ENCODE results near the gene MAJIN.

MAJIN gene

DNA sequence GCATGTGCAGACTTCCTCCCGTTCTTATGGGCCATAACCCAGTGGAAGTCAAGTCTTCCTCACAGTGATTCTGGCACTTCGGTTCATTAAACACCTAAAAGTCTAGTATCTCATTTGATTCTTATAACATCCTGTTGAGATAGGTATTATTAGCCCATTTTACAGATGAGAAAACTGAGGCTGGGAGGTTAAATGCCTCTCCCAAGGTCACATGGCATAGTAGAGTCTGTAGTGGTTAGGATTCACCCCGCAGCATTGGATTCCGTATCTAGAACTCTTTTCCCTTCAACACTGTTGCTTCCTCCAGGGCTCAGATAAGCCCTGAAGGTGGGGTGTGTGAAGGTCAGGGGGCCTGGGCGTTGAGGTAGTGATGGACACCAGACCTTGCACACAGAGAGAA is 39.6 kb downstream of the MAJIN start:
- no peak for DNase-seq (ENCODE audit: low read depth)

DNA sequence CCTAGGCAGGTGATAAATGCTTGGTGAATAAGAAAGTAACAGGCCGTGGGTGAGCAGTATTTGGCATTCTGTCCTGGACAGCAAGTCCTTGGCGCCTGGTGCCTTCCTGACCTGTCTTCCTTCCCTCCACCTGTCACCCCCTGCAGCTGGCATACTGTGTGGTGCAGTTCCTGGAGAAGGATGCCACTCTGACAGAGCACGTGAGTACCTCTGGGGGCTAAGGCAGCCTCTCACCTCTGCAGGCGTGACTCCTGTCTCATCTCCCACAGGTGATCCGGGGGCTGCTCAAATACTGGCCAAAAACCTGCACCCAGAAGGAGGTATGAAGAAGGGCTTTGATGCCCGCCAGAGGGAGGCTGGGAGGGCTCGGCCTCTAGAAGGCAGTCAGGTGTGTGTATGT is 40.6 kb downstream of the MAJIN start:
- DNase-seq (ENCODE audit: low read depth) = no peak

DNA sequence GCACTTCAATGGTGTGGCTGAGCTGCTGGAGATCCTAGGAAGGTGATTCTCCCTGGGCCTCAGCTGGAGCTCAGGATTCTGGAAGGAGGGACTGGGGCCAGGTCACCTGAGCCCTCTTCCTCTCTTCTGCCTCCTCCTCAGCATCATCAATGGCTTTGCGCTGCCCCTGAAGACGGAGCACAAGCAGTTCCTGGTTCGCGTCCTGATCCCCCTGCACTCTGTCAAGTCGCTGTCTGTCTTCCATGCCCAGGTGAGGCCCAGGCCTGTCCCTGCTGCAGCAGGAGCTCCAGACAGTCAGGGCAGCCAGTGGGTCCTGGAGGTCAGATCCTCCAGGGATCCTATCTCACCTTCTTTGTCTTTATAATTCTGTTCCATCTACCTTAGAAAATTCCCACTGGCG is 41.6 kb downstream of the MAJIN start:
- no peak for DNase-seq (ENCODE audit: low read depth)

DNA sequence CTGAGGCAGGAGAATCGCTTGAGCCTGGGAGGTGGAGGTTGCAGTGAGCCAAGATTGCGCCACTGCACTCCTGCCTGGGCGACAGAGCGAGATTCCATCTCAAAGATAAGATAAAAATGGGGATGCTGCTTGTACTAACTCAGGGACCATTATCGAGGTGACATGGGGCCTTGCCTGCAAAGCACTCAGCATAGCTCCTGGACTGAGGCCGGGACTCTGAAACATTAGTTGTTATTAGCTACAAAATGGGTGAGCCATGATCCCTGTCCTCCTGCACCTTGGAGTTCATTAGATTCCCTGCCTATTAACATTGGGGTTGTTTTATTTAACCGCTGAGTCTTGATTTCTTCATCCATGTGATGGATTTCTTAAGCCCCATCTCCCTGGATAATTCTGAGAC is 42.3 kb downstream of the MAJIN start:
- DNase-seq (ENCODE audit: low read depth) = no peak

DNA sequence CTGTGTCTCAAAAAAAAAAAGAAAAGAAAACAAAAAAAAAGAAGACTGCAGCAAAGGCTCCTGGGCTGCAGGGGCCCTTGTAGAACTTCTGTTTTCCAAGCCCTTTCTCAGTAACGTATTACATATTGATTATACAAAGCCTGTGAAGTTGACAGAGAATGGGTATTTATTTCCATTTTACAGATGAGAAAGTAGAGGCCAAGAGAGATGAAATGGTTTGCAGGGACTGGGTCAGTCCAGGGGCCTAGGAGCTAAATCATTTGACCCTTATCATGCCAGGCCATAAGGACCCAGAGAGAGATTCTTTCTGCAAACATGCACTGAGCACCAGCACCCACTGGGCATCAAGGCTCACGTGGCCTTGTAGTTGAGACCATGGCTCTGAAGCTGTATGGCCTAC is 43.0 kb downstream of the MAJIN start:
- no peak for DNase-seq (ENCODE audit: low read depth)

DNA sequence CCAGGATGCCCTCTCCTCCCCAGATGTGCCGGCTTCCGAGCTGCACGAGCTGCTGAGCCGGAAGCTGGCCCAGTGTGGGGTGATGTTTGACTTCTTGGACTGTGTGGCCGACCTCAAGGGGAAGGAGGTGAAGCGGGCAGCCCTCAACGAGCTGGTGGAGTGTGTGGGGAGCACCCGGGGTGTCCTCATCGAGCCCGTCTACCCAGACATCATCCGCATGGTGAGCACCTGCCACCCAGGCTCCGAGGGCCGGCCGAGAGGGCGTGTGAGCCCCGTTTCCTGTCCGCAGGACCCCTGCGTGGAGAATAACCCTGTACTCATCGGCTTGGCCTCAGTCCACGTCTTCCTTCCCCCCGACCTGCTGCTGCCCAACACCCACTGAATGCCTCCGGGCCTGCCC is 45.2 kb downstream of the MAJIN start:
- DNase-seq (ENCODE audit: low read depth) = no peak

DNA sequence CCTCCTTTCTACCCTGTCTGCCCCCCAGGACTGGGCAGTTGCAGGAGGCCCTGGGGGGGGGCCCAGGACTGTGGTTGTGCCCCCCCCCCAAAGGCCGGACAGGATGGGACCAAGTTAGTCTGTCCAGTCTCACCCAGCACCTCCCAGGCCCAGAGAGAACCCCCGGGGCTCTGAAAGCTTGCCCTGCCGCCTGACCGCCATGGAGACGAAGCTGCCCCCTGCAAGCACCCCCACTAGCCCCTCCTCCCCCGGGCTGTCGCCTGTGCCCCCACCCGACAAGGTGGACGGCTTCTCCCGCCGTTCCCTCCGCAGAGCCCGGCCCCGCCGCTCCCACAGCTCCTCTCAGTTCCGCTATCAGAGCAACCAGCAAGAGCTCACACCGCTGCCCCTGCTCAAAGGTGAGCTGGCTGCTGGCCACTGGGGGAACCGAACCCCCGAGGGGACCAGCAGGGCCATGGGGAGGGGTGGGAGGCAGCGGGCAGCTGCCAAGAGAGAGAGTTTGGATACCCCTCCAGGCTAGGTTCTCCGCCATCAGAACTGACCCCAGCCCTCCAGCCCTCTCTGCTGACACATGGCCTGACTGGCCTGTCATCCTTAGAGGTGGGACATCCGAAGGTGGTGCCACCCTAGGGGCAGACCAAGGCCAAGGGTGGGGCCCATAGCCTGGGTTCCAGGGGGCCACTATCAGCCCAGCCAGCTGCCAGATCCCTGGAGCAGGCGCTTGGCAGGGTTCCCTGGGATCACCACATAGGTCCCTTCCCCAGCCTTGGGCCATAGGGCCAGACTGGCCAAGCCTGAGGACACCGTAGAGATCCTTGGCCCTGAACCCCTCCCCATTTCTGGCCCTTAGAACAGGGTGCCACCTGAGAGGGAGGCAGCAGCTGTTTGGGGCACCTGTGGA is 46.1 kb downstream of the MAJIN start:
- DNase-seq (ENCODE audit: low read depth) = no peak

DNA sequence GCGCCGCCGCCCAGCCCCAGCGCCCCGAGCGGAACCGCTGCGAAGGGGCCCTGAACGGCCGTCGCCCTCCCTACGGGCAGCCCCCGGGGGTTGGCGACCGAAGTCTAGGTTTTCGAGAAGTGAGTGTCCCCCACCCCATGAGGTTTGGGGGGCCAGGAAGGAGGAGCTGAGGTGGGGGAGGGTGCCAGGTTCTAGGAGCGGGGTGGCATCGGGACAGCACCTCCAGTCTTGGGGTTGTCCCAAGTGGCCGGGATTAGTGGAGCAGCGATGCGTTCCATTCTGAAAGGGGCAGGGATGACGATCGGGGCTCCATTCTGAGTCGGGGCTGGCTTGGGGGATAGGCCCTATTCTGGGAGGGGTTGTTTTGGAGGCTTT is 47.0 kb downstream of the MAJIN start:
- DNase-seq (ENCODE audit: low read depth) = no peak

DNA sequence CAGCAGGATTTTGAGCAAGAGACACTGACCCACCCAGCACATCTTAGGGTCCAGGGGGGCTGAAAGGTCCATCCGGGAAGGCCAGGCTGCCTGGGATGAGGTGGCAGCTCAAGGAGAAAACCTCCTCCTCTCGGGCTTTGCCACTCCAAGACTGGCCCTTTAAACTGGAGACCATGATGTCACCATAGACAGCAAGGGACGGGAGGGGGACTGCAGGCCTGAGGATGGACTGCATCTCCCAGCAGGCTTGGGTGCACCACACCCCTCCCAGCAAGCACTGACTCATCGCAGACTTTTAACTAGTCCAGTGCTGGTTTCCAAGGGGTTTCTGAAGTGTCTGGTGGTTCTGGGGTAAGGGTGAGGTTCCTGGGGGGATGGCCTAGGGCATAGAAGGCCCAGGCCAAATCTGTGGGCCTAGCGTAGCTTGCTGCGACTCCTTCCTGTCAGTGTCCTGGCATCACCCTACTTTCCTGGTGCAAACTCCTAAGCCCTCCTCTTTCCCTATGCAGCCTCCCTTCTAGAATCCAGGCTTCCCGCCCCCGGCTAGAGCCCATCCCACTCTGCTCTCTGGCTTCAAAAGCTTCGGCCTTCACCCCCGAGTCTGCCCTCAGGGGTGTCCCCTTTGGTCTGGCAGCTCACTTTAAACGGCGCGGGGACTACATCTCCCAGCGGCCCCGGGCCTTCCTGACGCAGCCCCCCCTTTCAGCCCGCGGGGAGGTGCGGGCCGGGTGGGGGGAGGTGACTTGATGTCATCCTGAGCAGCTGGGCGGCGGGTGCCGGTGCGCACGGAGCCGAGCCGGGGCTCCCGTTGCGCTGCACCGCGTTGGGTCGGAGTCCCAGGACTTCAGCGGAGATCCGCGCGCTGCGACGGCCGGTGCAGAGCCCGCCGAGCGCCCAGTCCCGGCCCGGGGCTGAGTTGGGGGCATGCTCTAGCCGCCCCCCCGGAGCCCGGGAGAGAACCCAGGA is 47.7 kb downstream of the MAJIN start, which contains the start of gene PPP2R5B:
PPP2R5B (plus strand) TSS at position 746 of the 966 bp plus-strand sequence. CDS start 1,046 bp downstream, outside the sequence.
- DNase-seq (ENCODE audit: low read depth) = peak; percentile 75

DNA sequence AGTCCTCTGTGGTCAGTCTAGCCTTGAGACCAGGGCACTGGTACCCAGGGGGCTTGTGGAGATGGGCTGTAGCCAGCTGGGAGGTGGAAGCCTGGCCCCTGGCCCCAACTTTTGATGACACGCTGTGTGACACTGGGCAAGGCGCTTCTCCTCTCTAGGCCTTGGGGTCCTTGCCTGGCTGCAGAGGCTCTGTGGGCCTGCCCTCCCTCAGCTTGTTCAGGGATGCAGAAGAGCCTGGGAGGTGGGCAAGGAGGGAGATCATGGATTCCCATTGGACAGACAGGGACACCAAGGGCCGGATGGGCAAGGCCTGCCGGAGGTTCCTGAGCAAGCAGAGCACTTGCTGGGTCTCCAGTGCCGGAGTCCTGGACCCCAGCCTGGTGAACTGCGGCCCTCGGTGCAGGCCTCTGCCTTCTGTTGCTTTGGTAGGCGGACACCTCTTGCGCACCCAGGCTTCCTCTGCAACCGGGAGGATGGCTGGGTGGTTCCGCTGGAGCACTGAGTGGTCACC is 48.7 kb downstream of the MAJIN start:
- DNase-seq (ENCODE audit: low read depth) = no peak

DNA sequence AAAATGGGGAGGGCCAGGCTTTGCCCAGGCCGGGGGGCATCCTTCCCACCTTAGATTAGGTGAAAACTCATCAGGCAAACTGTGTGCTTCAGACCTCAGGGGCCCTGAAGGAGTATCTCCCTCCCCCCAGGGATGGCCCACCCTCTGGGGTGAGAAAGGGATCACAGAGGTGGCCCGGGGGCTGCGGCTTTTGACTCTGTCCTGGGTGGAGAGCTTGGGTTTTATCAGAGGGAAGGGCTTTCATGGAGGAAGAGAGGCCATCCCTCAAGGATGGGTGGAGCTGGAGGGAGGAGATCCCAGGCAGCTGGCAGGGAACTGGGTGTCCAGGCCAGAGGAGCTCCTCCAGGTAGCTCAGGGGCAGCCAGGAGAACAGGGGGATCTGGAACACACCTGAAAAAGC is 50.5 kb downstream of the MAJIN start:
- no peak for DNase-seq (ENCODE audit: low read depth)

DNA sequence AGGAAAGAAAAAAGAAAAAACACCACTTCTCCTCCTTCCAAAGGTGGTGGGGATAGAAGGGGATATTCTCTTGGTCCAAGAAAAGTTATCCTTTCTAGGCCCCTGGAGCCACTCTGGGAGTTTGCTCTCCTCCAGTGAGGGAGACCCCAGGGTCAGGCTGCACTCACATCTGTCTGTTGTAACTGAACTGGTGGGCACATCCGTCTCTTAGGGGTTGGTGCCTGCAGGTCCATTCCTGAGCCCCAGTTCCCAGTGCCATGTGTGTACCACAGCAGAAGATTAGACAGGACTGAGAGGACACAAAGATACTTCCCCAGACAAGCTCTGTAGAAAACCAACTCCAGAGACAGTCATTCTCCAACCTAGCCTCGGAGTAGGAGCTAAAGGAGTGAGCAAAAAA is 51.8 kb downstream of the MAJIN start:
- no peak for DNase-seq (ENCODE audit: low read depth)

DNA sequence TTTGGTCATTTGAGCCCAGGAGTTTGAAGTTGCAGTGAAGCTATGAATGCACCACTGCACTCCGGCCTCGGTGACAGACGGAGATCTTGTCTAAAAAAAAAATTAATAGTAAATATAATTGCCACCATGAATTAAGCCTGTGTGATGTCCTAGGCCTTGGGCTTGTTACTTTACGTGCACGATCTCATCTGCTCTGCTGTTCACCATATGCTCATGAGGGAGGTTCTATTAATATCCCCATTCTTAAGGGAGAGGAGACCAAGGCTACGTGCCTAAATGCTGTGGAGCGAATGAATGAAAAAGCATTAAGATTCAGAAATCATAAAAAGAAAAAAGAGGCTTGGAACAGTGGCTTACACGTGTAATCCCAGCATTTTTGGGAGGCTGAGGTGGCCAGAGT is 52.3 kb downstream of the MAJIN start:
- no peak for DNase-seq (ENCODE audit: low read depth)

DNA sequence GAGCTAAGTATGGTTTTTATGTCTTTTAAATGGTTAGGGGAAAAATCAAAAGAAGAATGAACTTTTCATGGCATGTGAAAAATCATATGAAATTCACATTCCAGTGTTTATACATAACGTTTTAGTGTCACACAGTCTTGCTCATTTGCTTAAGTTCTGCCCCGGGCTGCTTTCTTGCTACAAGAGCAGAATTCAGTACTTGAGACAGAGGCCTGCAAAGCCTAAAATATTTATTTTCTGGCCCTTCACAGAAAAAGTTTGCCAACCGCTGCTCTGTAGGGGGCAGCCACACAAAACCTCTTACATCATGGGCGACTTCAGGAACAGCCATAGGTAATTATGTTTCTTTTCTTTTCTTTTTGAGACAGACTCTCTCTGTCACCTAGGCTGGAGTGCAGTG is 53.9 kb downstream of the MAJIN start:
- DNase-seq (ENCODE audit: low read depth) = no peak

DNA sequence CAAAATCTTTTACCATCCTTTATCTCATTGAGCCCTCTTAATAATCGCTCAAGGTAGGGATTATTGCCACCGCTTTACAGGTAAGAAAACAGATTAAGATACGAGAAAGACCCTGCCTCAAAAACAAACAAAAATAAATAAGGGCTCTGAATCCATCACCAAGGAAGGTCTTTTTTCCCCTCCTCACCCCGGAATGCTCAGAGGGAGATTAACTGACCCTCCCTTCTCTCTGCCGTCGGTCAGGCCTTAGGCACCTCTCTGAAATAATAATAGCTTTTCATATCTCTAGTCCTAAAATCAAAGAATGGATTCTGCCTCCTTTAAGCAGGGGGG is 54.3 kb downstream of the MAJIN start:
- DNase-seq (ENCODE audit: low read depth) = no peak

DNA sequence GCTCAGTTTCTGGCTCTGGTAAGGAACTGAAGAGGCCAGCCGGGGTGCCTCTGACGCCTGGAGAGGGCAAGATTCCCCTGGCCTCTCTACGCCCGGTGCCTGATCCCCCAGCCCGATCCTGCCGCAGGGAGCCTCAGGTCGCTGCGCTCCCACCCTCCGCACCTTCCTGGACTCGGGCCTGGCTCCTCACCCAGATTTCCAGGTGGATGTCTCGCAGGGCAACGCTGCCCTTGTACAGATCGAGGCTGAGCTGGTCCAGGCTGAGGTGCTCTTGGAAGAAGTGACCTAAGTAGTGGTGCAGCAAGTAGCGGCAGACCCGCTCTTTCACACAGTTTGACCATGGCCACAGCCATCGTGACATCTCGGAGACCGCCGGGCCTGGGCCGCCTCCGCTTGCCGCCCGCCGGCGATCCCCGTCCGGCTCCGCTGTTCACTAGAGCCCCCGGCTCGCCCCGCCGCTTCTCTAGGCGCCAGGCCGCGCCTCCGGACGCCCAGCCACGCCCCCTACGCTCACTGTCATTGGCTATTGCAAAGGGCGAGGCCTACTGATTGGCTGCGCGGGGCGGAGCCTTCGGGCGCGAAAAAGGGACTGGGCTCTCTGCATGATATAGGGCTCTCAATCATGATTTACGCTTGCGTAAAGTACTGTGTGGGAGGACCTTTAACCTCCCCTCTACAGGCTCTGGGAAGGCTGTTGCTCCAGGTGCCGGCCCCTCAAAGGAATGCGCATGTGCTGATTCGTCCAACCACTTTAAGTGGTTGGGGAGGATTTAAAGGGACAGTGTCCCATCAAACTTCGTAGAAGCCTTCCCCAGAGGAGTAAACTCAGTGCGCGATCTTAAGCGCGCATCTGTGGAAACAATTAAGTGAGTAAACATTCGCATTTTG is 54.9 kb downstream of the MAJIN start, which contains the start of gene ATG2A:
ATG2A (minus strand) TSS at position 435 of the 888 bp plus-strand sequence; CDS start at position 361, 74 bp downstream.
- peak; percentile 98 for DNase-seq (ENCODE audit: low read depth)

DNA sequence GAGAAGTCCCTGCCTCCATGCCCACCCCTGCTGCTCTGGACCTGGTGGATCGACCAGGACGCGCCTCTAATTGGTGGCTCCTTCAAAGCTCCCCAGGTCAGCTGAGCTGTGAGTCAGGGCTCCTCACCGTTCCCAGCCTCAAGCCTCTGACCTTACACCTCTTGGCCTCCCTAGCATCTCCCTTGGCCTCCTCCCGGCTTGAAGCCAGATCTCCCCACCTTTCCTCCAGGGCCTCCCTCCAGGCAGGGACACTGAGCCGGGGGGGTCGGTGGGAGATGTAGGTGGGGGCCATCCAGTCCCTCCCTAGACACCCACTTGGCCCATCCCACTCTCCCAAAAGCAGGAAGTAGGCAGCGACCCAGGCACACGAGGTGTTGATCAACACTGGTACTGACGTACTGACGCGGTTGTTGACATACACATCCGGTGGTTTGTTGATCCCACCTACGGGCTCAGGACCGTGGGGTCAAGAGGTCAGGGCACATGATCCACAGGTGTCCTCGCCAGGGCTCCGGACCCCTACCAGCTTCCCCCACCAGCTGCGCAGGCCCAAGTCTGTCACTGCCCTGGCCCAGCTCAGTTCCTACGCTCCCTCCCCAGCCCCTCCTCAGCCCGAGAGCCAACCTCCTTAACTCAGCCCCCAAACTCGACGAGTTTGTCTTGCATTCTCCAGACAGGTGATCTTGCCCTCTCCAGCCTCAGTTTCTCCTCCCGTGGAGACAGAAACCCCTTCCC is 55.7 kb downstream of the MAJIN start:
- no peak for DNase-seq (ENCODE audit: low read depth)

DNA sequence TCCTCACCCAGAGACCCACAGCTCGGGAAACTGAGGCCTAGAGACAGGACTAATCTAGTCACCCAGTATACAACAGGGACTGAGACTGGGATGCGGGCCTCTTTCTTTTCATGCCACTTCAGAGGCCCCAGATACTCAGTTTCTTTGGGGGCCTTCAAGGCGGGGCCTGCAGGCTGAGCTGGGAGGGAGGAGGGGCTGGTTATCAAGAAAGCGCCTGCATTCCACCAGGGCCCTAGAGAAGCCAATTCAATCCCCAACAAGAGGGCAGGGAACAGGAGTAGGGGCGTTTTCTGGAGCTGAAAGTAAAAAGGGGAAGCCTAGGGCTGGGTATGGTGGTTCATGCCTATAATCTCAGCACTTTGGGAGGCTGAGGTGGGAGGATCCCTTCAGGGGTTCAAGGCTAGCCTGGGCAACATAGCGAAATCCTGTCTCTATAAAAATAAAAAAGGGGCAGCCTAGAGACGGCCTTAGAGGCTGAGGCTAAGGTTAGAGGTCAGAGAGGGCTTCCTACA is 56.5 kb downstream of the MAJIN start:
- DNase-seq (ENCODE audit: low read depth) = no peak

DNA sequence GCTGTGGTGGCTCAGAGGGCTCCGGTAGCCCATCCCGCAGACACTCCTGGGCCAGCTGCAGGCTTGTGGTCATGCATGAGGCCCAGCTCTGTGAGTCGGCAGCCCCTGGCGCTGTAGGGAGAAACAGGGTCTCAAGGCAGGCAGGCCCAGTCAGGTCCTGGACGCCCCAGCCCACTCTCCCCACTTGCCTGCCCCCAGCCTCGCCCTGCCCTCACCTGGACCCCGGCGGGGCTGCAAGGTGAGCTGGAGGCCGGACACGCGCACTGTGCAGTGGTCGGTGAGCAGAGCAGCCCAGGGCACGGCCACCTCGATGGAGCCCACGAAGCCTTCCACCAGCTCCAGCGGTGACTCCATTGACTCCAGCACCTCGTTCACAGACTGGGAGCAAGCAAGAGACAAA is 57.8 kb downstream of the MAJIN start:
- no peak for DNase-seq (ENCODE audit: low read depth)

DNA sequence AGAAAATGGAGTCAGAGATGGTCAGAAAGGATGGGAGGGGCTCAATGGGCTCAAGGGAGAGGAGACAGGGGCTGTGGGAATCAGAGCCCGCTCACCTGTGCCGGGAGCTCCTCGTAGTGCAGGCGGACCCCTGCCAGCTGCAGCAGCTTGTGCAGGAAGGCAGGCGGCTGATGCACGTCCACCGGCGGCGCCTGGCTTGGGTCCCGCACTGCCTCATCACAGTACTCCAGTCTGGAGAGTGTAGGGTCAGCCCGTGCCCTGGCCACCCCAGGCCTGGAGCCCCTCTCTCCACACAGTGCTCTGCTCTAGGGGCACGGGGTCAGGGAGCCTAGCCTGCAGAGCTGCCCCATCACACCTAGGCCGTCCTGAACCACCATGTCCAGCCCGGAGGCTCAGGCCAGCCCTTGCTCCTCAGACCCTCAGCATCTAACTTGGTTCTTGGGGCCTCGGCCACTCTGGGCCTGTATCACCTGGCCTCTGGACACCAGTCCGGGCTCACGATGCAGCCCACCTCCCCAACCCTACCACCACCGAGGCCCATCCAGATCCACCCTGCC is 58.7 kb downstream of the MAJIN start:
- DNase-seq (ENCODE audit: low read depth) = no peak
